H9 (cell line): ENCODE data around the gene PXDN. TPM values are rescaled to one million over a fixed set of nuclear protein-coding genes. Genes with fewer than 3 reads are reported as not detected.

Source experiments
- DNase-seq: peaks from one replicate; pipeline ENCODE4 v3.0.0-alpha.2; 2017
- H2AFZ ChIP-seq: one replicate; pipeline ENCODE4 v1.6.1; 2013; ENCODE audit warnings: mild to moderate bottlenecking, low read length, control low read depth, moderate library complexity
- H2AK5ac ChIP-seq: 2 replicates; pipeline ENCODE4 v1.6.1; 2013; ENCODE audit warnings: low read length, control low read depth, mixed read lengths; ENCODE audit not compliant: insufficient read length
- H2BK120ac ChIP-seq: one replicate; pipeline ENCODE4 v1.6.1; 2013; ENCODE audit warnings: low read depth, mild to moderate bottlenecking, low read length, control low read depth, inconsistent platforms; ENCODE audit not compliant: poor library complexity, severe bottlenecking
- H2BK12ac ChIP-seq: 2 replicates; pipeline ENCODE4 v1.6.1; 2013; ENCODE audit warnings: low read length, control low read depth, mixed read lengths, low read depth; ENCODE audit not compliant: insufficient read length
- H2BK15ac ChIP-seq: 2 replicates; pipeline ENCODE4 v1.6.1; 2013; ENCODE audit warnings: low read depth, low read length, control low read depth
- H2BK20ac ChIP-seq: one replicate; pipeline ENCODE4 v1.6.1; 2013; ENCODE audit warnings: low read depth, mild to moderate bottlenecking, low read length, control low read depth, inconsistent platforms; ENCODE audit not compliant: poor library complexity, severe bottlenecking
- H2BK5ac ChIP-seq: 2 replicates; pipeline ENCODE4 v1.6.1; 2013; ENCODE audit warnings: low read length, control low read depth, mixed read lengths; ENCODE audit not compliant: insufficient read length
- H3K14ac ChIP-seq: 2 replicates; pipeline ENCODE4 v1.6.1; 2013; ENCODE audit warnings: low read length, control low read depth; ENCODE audit not compliant: insufficient read depth
- H3K18ac ChIP-seq: 2 replicates; pipeline ENCODE4 v1.6.1; 2013; ENCODE audit warnings: low read depth, mild to moderate bottlenecking, mixed read lengths, low read length, control low read depth; ENCODE audit not compliant: insufficient read length
- H3K23ac ChIP-seq: 2 replicates; pipeline ENCODE4 v1.6.1; 2013; ENCODE audit warnings: low read length, control low read depth, mixed read lengths, low read depth; ENCODE audit not compliant: insufficient read length
- H3K23me2 ChIP-seq: 2 replicates; pipeline ENCODE4 v1.6.1; 2013; ENCODE audit warnings: low read depth, mild to moderate bottlenecking, mixed read lengths, low read length, control low read depth; ENCODE audit not compliant: insufficient read length, poor library complexity, severe bottlenecking
- H3K27ac ChIP-seq: 2 replicates; pipeline ENCODE4 v1.5.1; 2013; ENCODE audit warnings: low read length, control low read depth, mixed read lengths, low read depth; ENCODE audit not compliant: insufficient read length
- H3K27me3 ChIP-seq: 2 replicates; pipeline ENCODE4 v1.6.1; 2013; ENCODE audit warnings: low read length, control low read depth, inconsistent platforms; ENCODE audit not compliant: insufficient read depth
- H3K4ac ChIP-seq: 2 replicates; pipeline ENCODE4 v1.6.1; 2013; ENCODE audit warnings: low read depth, mild to moderate bottlenecking, control low read depth, inconsistent platforms, low read length, moderate library complexity
- H3K4me1 ChIP-seq: 2 replicates; pipeline ENCODE4 v1.6.1; 2013; ENCODE audit warnings: low read length, control low read depth, inconsistent platforms; ENCODE audit not compliant: insufficient read depth
- H3K4me2 ChIP-seq: 2 replicates; pipeline ENCODE4 v1.6.1; 2013; ENCODE audit warnings: low read length, control low read depth, mixed read lengths; ENCODE audit not compliant: insufficient read length, insufficient read depth
- H3K56ac ChIP-seq: 2 replicates; pipeline ENCODE4 v1.6.1; 2013; ENCODE audit warnings: low read depth, mild to moderate bottlenecking, mixed read lengths, low read length, control low read depth; ENCODE audit not compliant: insufficient read length
- H3K79me1 ChIP-seq: 2 replicates; pipeline ENCODE4 v1.6.1; 2013; ENCODE audit warnings: low read depth, mild to moderate bottlenecking, moderate library complexity, low read length, control low read depth, inconsistent platforms; ENCODE audit not compliant: insufficient read depth, poor library complexity, severe bottlenecking
- H3K79me2 ChIP-seq: 2 replicates; pipeline ENCODE4 v1.6.1; 2013; ENCODE audit warnings: low read length, control low read depth, inconsistent platforms; ENCODE audit not compliant: insufficient read depth
- H3K9ac ChIP-seq: 2 replicates; pipeline ENCODE4 v1.6.1; 2013; ENCODE audit warnings: low read length, control low read depth, mixed read lengths; ENCODE audit not compliant: insufficient read length; ENCODE audit errors: extremely low read depth
- H3K9me3 ChIP-seq: one replicate; pipeline ENCODE4 v1.6.1; 2013; ENCODE audit warnings: low read depth, low read length, inconsistent platforms; ENCODE audit not compliant: control insufficient read depth
- H3T11ph ChIP-seq: one replicate; pipeline ENCODE4 v1.6.1; 2013; ENCODE audit warnings: mild to moderate bottlenecking, low read length, control low read depth, inconsistent platforms
- H4K20me1 ChIP-seq: one replicate; pipeline ENCODE4 v1.6.1; 2013; ENCODE audit not compliant: control insufficient read depth, insufficient read length, insufficient read depth
- H4K5ac ChIP-seq: 2 replicates; pipeline ENCODE4 v1.6.1; 2013; ENCODE audit warnings: low read depth, mild to moderate bottlenecking, mixed read lengths, low read length, control low read depth; ENCODE audit not compliant: insufficient read length
- H4K8ac ChIP-seq: replicated peaks from 2 replicates; pipeline ENCODE4 v1.6.1; 2013; ENCODE audit warnings: low read length, control low read depth, mixed read lengths, low read depth; ENCODE audit not compliant: insufficient read length
- H4K91ac ChIP-seq: 2 replicates; pipeline ENCODE4 v1.6.1; 2013; ENCODE audit warnings: low read depth, mild to moderate bottlenecking, moderate library complexity, mixed read lengths, low read length, control low read depth; ENCODE audit not compliant: insufficient read length
- H3K27ac Mint-ChIP-seq, 3 experiments: 2 replicates in 2 of 3; 3 replicates in 1 of 3; pipeline ENCODE4 v1.8.0; 2020 to 2021; ENCODE audit warnings: mixed read lengths in 3 of 3, mild to moderate bottlenecking in 1 of 3, moderate library complexity in 1 of 3
- H3K27me3 Mint-ChIP-seq: 2 replicates; pipeline ENCODE4 v1.8.0; 2021; ENCODE audit warnings: low read depth, mild to moderate bottlenecking, moderate library complexity, mixed read lengths
- H3K36me3 Mint-ChIP-seq, 3 experiments: 2 replicates in 2 of 3; 3 replicates in 1 of 3; pipeline ENCODE4 v1.8.0; 2020 to 2021; ENCODE audit warnings: low read depth in 3 of 3, mixed read lengths in 3 of 3; ENCODE audit not compliant: insufficient read depth in 1 of 3
- H3K4me1 Mint-ChIP-seq, 2 experiments: 2 replicates each; pipeline ENCODE4 v1.8.0; 2020; ENCODE audit warnings: mixed read lengths in 2 of 2
- H3K4me3 Mint-ChIP-seq, 2 experiments: 2 replicates in 1 of 2; 3 replicates in 1 of 2; pipeline ENCODE4 v1.8.0; 2020 to 2021; ENCODE audit warnings: mild to moderate bottlenecking in 2 of 2, mixed read lengths in 2 of 2, moderate library complexity in 1 of 2
- H3K9me3 Mint-ChIP-seq, 2 experiments: 2 replicates in 1 of 2; 3 replicates in 1 of 2; pipeline ENCODE4 v1.8.0; 2020; ENCODE audit warnings: mild to moderate bottlenecking in 2 of 2, mixed read lengths in 2 of 2, moderate library complexity in 1 of 2
- WGBS: extraction: QIAGEN DNeasy Blood & Tissue Kit; methylation state at CpG from one replicate; pipeline ENCODE4 v1.1.7; 2013; ENCODE audit warnings: missing lambda C conversion rate, low lambda C conversion rate, mixed read lengths; ENCODE audit not compliant: insufficient read length; ENCODE audit errors: extremely low coverage; 5-methylcytosine and 5-hydroxymethylcytosine counted together
- total RNA-seq: library from RNA; stranded (reverse); gene quantifications from 2 replicates; pipeline ENCODE4 v1.2.1, GENCODE V29; 2021
- TF ChIP-seq, protein P1 (sequence below): fragments of 200-600 bp; sonication (generic); conservative IDR thresholded peaks from 3 replicates; pipeline ENCODE4 v1.8.0; 2021; ENCODE audit warnings: antibody characterized with exemption, mild to moderate bottlenecking

The PXDN gene
- total RNA-seq, 1 experiment from 2014 or later, result 146 TPM

DNA sequence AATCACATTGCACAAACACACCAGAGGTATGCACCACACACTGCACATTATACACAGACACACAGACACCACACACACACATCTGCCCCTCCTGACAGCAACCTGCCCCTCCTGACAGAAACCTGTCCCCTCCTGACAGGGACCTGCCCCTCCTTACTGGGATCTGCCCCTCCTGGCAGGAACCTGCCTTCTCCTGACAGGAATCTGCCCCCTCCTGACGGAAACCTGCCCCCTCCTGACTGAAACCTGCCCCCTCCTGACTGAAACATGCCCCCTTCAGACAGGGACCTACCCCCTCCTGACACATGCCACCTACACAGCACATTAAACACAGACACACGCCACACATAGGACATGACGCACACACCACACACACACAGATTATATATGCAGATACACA, 88.9 kb downstream of the PXDN start:
- Mint-ChIP-seq H3K4me3 (no peak overlapping the region), H3K36me3 (peaks cover 23 to 49% (median 37%) of the 10 kb centered on the region in 3 experiments; a peak in 6 of 7 replicates), H3K27me3 (peaks cover 2% of the 10 kb centered on the region; the same call in 1 of the 2 replicates), H3K4me1 (peaks cover 0 to 14% of the 10 kb centered on the region in 2 experiments), H3K27ac (no peak overlapping the region), H3K9me3 (no peaks in the 10 kb centered on the region)
- Histone ChIP-seq H3K4me2 (no peak overlapping the region), H3K23me2 (no peaks in the 10 kb centered on the region), H3K18ac (no peak overlapping the region), H2BK5ac (peak overlapping the region; percentile 4), H4K91ac (no peak overlapping the region), H3K9ac (no peak overlapping the region), H4K20me1 (peaks cover 5% of the 10 kb centered on the region), H2AFZ (no peak overlapping the region), H3K4ac (no peak overlapping the region), H3K79me2 (no peaks in the 10 kb centered on the region), H3K23ac (no peak overlapping the region), H2BK15ac (no peak overlapping the region), H4K8ac (no peak overlapping the region), H2AK5ac (no peak overlapping the region), H3K14ac (no peak overlapping the region), H3K4me1 (no peaks in the 10 kb centered on the region; the same call in 1 of the 2 replicates), H3T11ph (no peak overlapping the region), H2BK12ac (no peak overlapping the region), H3K27me3 (no peaks in the 10 kb centered on the region), H3K27ac (no peak overlapping the region), H3K9me3 (no peaks in the 10 kb centered on the region), H2BK120ac (no peak overlapping the region), H3K79me1 (no peaks in the 10 kb centered on the region), H4K5ac (no peak overlapping the region), H2BK20ac (no peak overlapping the region), H3K56ac (no peak overlapping the region)
- no CpG with 5 or more reads among the region's 3 CpGs for WGBS
- TF ChIP-seq, protein P1, sequence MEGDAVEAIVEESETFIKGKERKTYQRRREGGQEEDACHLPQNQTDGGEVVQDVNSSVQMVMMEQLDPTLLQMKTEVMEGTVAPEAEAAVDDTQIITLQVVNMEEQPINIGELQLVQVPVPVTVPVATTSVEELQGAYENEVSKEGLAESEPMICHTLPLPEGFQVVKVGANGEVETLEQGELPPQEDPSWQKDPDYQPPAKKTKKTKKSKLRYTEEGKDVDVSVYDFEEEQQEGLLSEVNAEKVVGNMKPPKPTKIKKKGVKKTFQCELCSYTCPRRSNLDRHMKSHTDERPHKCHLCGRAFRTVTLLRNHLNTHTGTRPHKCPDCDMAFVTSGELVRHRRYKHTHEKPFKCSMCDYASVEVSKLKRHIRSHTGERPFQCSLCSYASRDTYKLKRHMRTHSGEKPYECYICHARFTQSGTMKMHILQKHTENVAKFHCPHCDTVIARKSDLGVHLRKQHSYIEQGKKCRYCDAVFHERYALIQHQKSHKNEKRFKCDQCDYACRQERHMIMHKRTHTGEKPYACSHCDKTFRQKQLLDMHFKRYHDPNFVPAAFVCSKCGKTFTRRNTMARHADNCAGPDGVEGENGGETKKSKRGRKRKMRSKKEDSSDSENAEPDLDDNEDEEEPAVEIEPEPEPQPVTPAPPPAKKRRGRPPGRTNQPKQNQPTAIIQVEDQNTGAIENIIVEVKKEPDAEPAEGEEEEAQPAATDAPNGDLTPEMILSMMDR, result no peak
- peak; percentile 16 for DNase-seq
